Measurements from ENCODE around the gene SRSF6.

DNA sequence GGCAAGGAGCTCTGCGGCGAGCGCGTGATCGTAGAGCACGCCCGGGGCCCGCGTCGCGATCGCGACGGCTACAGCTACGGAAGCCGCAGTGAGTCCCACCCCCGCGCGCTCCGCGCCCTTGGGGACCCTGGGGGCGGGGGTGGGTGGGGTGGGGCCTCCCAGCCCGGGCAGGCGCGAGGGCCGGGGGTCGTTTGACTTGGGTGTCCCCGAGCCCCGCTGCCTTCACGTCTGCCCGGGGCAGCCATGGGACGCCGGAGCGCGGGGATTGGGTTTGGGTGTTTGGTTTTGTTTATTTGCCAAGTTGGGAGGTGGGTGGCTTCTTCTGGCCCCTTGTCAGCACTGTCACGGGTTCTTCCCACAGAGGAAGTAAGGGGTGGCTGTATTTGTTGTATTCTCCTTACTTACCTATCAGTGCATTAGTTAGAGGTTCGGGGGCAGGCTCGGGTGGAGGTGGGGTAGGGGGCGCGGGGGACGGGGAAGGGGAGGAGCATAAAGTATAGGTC, 777 bp downstream of the SRSF6 start:
- TF ChIP-seq POLR2A (IDR thresholded peaks at IDR 0.05; ENCODE audit: low read length) (no peak), GATA1 (IDR thresholded peaks at IDR 0.05; ENCODE audit: low read depth, low read length) (no peak)

Data from erythroblast (primary cell).